ENCODE results near the gene RFX4.

DNA sequence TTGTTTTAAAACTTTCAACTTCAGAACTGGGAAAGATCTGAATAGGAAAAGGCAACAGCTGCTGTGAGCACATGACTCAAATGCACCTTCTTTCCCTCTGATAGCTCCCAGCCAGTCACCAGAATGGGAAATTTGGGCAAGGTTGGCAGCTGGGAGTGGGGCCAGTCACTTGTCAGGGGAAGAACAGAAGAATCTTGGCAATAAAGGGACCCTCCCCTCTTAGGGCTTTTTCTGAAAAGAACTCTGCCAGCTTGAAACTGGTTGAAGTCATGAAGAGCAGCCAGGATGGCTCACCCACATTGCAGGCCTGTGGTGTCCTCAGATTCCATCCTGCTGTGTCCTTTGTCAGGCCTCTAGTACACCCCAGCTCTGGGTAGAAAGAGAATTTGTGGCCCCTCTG is 181.4 kb downstream of the RFX4 start:
- TF ChIP-seq POLR2A (IDR thresholded peaks at IDR 0.05) (no peak), CTCF (IDR thresholded peaks at IDR 0.05) (no peak)

All from testis (tissue), 2 donors.